ENCODE results near the gene KDM2B. TPM values are rescaled to one million over a fixed set of nuclear protein-coding genes. Genes with fewer than 3 reads are reported as not detected.

Gene KDM2B
- polyA plus RNA-seq, 4 donors: 56.8 to 77.1 (median 71.2) TPM

DNA sequence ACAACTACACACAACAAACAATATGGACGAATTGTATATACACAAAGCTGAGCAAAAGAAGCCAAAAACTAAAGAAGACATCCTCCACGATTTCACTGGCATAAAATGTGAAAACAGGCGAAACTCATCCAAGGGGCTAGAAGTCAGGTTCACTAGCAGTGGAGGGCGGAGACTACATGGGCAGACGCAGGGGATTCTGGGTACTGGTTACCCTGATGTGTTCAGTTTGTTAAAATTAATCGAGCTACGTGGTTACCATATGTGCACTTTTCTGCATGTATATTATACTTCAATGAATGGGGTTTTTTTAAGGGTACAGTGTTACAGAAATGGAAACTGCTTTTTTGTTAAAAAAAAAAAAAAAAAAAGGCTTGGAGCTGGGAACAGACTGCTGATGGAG is 12.3 kb downstream of the KDM2B start:
- no peak for DNase-seq (ENCODE audit: low read depth in 4 of 4, low spot score in 3 of 4)

- no peak for DNase-seq (ENCODE audit: low read depth in 4 of 4, low spot score in 3 of 4)
Observed at GRCh38 chr12:121565076-121565475, 15.7 kb downstream of the KDM2B start.

DNA sequence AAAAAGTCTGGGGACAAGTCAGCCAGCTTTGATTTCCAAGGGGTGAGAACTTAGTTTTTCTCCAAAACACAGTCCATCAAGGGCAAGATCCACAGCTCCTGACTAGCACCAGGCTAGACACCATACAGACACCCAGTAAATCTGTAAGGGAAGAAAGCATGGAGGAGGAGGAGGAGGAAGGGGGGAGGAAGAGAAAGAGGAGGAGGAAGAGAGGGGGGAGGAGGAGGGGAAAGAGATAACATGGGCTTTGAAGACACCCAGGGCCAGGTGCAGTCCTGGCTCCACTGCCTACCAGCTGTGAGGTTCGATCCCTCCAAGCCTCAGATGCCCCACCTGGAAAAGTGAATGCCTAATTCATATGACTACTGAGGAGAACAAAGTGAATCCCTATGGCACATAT is 18.3 kb downstream of the KDM2B start:
- DNase-seq (ENCODE audit: low read depth in 4 of 4, low spot score in 3 of 4): no peak

DNA sequence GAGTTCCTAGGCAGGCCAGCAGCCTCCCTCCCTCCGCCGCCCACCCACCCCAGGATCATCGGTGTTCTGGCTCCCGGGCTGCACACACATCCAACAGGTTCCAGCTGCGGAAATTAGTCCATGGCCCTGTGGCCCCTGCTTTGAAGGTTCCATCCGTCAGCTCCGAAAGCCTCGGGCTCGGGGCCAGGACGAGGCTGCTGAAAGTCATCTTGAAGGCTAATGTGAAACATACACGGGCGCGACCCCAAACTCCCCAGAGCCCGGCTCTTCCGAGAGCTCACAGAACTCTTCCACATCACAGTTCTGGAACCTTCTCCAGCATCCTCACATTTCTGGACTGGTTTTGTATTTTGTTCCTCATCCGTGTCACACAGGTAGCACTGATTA is 19.8 kb downstream of the KDM2B start:
- no peak for DNase-seq (ENCODE audit: low read depth in 4 of 4, low spot score in 3 of 4)

GRCh38 chr12:121560392-121561008 is 20.3 kb downstream of the KDM2B start:
- DNase-seq (ENCODE audit: low read depth in 4 of 4, low spot score in 3 of 4): no peak

GRCh38 chr12:121558956-121559355 is 21.9 kb downstream of the KDM2B start:
- no peak for DNase-seq (ENCODE audit: low read depth in 4 of 4, low spot score in 3 of 4)

- no peak for DNase-seq (ENCODE audit: low read depth in 4 of 4, low spot score in 3 of 4)
Observed at GRCh38 chr12:121550974-121551634, 29.7 kb downstream of the KDM2B start.

DNA sequence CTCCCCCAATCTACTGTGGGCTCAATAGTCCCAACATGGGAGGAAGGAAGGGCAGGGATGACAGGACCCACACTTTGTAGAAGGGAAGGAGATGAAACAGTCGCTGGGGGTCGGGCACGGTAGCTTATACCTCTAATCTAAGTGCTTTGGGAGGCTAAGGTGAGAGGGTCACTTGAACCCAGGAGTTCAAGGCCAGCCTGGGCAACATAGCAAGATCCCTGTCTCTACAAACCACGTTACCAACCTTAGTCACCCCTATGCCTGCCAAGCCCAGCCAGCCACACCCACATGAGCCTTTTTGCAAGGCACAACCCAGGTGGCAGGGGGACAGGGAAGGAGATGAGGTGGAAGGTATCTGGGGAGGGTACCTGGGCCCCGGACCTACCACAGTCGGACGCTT is 31.7 kb downstream of the KDM2B start:
- DNase-seq (ENCODE audit: low read depth in 4 of 4, low spot score in 3 of 4): no peak

GRCh38 chr12:121545480-121545879 is 35.3 kb downstream of the KDM2B start:
- DNase-seq (ENCODE audit: low read depth in 4 of 4, low spot score in 3 of 4): no peak

GRCh38 chr12:121543786-121544185 is 37.0 kb downstream of the KDM2B start:
- DNase-seq (ENCODE audit: low read depth in 4 of 4, low spot score in 3 of 4): no peak

DNA sequence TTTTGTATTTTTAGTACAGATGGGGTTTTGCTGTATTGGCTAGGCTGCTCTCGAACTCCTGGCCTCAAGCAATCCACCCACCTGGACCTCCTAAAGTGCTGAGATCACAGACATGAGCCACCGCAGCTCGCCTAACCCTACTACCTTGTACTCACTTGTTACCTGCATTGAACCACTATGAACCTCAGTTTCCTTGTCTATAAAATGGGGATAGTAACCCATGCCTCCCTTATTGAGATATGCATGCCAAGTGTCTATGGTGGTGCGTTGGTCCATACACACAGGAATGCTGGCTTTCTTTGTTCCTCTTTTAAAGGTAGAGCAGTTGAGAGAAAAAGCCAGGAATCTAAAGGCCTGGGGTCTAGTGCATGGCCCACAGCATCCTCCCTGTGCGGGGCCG is 40.9 kb downstream of the KDM2B start:
- no peak for DNase-seq (ENCODE audit: low read depth in 4 of 4, low spot score in 3 of 4)

GRCh38 chr12:121538699-121539061 is 42.1 kb downstream of the KDM2B start:
- DNase-seq (ENCODE audit: low read depth in 4 of 4, low spot score in 3 of 4): no peak

GRCh38 chr12:121537814-121538698 is 42.8 kb downstream of the KDM2B start:
- no peak for DNase-seq (ENCODE audit: low read depth in 4 of 4, low spot score in 3 of 4)

DNA sequence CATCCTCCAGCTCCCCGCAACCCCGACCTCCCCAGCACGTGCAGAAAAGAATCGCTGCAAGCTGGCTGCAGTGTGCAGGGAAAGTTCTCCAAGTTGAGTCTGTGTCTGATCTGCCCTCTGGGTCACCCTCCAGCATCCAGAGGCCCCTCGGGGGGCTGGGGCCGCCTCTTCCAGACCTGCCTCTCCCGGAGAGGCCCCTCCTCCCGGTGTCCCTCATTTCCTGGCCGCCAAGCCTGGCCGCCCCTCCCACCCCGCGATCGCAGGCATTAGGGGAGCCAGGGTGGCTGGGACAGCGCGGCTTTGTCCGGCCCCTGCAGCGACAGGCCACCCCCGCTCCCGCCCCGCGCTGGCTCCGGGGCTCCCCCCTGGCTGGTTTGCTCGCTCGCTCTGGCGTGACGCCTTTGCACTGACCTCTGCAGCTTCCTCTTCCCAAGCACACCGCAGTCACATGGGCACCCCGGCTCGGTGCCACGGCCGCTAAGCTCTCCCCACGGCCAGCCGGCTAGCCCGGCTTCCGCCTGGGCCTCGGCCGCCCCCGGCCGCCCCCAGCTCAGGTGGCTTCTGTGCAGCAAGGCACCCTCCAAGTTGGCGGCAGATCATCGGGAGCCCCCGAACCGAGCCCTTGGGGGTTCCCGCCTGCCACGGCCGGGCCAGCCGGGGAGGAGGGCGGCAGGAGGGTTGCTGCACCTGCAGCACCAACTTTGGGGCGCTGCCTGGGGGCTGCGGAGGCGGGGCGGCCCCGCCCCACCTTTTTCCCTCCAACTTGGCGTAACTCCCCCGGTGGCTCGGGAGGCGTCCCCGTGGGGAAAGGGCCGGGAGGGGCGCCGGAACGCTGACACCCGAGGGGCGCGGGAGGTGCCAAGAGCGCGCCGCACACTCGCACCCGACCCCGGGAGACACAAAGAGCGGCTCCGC is 43.7 kb downstream of the KDM2B start:
- DNase-seq (ENCODE audit: low read depth in 4 of 4, low spot score in 3 of 4): peak in 3 of 4 donors; percentile 72 to 77 (median 75)

- DNase-seq (ENCODE audit: low read depth in 4 of 4, low spot score in 3 of 4): peak; percentile 68 to 82 (median 77)
Observed at GRCh38 chr12:121536054-121536898, 44.5 kb downstream of the KDM2B start.

DNA sequence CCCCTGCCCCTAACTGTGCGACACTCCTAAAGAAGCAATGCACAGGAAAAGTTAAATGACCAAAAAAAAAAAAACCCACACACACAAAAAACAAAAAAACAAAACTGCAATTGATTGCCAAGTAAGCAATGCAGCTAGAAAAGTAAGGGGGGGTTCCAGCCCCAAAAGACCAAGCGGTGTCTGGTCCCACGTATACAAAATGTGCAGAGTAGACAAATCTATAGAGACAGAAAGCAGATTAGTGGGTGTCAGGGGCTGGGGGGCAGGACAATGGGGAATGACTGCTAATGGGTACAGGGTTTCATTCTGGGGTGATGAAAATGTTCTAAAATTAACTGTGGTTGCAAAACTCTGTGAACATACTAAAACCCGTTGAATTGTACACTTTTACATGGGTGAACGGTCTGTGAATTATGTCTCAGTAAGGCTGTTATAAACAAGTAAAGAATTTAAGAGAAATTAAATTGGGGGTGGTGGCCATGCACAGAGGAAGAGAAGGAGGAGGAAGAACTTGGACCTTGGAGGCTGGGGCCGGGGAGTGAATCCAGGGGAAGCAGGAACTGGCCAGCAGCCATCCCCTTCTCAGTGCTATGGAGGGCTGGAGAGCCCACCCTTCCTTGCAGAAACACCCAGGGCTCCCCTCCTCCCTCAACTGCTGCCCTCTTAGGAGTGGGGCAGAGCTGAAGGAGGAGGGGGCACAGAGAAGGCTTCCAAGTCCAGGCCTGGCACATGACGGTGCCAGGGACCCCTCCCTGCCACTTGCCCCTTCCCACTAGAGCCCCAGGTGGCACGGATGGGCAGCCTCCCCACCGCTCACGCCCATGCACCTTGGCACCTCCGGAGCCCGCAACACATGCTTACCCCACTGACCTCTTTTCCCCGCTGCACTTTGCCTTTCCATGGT is 45.4 kb downstream of the KDM2B start:
- no peak for DNase-seq (ENCODE audit: low read depth in 4 of 4, low spot score in 3 of 4)

DNA sequence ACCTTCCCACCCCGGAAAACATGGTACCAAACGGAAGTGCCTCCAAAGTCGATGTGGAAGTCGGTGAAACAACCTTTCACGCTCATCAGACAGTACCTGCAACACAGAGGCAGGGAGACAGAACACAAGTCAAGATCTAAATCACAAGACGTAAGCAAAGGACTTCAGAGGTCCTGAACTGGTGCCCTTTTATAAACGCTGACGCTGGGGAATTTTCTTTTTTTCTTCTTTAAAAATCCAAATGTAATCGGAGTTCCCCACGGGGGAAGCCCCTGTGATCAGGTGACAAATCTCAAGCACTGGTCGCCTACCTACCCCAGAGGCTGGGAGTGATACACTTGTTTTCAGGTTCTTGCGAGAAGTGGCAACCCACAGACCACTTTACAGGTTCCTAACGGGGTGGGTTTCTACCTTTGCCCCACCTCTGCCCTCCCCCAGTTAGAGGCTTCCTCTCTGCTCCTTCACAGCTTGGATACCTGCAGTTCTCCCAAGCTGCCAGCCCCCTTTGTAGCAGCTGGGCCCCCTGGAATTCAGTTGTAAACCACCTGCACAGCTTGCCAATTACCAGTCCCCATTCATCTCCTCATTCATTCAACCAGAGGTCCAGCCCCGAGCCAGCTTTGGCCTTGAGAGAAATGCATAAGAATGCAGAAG is 46.2 kb downstream of the KDM2B start:
- no peak for DNase-seq (ENCODE audit: low read depth in 4 of 4, low spot score in 3 of 4)

- DNase-seq (ENCODE audit: low read depth in 4 of 4, low spot score in 3 of 4): no peak
Observed at GRCh38 chr12:121533394-121534090, 47.3 kb downstream of the KDM2B start.

Data from left renal pelvis (tissue), 4 donors.